ENCODE measurements around the gene NAPG.
"Not testable (repeated sequence)": the region's sequence is repeated elsewhere in the genome, so short reads cannot be mapped to it uniquely, and the experiment has no call there.

NAPG gene

GRCh38 chr18:10565835-10566234 lies 40.0 kb downstream of the NAPG start:
- no peaks in the 10 kb centered on the region for H3K9me3 ChIP-seq
- H3K4me3 ChIP-seq: no peak overlapping the region
- intact Hi-C loops (cut with DNase I; ENCODE audit: low total_unique reads): no loop called here
- no peaks in the 10 kb centered on the region for H3K36me3 ChIP-seq
- H3K27me3 ChIP-seq: no peaks in the 10 kb centered on the region
- TF ChIP-seq CTCF (IDR thresholded peaks at IDR 0.05): no peak
- H3K27ac ChIP-seq: no peak overlapping the region
- H3K4me1 ChIP-seq: peaks cover 0 to 26% (median 11%) of the 10 kb centered on the region in 4 donors
- DNase-seq: no peak

GRCh38 chr18:10566390-10566789 lies 40.6 kb downstream of the NAPG start:
- Histone ChIP-seq H3K36me3 (no peaks in the 10 kb centered on the region), H3K9me3 (no peaks in the 10 kb centered on the region), H3K4me3 (no peak overlapping the region), H3K27ac (no peak overlapping the region), H3K27me3 (no peaks in the 10 kb centered on the region), H3K4me1 (peaks cover 0 to 26% (median 11%) of the 10 kb centered on the region in 4 donors)
- intact Hi-C loops (cut with DNase I; ENCODE audit: low total_unique reads): no loop called here
- no peak for TF ChIP-seq CTCF (IDR thresholded peaks at IDR 0.05)
- no peak for DNase-seq

- H3K27me3 ChIP-seq; H3K4me1 ChIP-seq; H3K9me3 ChIP-seq; H3K4me3 ChIP-seq; DNase-seq; H3K27ac ChIP-seq; intact Hi-C loops (cut with DNase I; ENCODE audit: low total_unique reads); H3K36me3 ChIP-seq: not testable (repeated sequence)
These were observed 44.1 kb downstream of the NAPG start for GRCh38 chr18:10569941-10570340.

- no peak for TF ChIP-seq CTCF (IDR thresholded peaks at IDR 0.05)
- no peaks in the 10 kb centered on the region for H3K9me3 ChIP-seq
- H3K27ac ChIP-seq: no peak overlapping the region
- DNase-seq: no peak
- no peaks in the 10 kb centered on the region for H3K4me1 ChIP-seq
- intact Hi-C loops (cut with DNase I; ENCODE audit: low total_unique reads): no loop called here
- no peak overlapping the region for H3K4me3 ChIP-seq
- H3K27me3 ChIP-seq: no peaks in the 10 kb centered on the region
- H3K36me3 ChIP-seq: no peaks in the 10 kb centered on the region
These were observed 44.8 kb downstream of the NAPG start for GRCh38 chr18:10570622-10571021.

GRCh38 chr18:10571537-10571936 lies 45.7 kb downstream of the NAPG start:
- no peaks in the 10 kb centered on the region for H3K9me3 ChIP-seq
- no peak overlapping the region for H3K4me3 ChIP-seq
- no peak for TF ChIP-seq CTCF (IDR thresholded peaks at IDR 0.05)
- no peaks in the 10 kb centered on the region for H3K4me1 ChIP-seq
- H3K27me3 ChIP-seq: no peaks in the 10 kb centered on the region
- H3K27ac ChIP-seq: no peak overlapping the region
- intact Hi-C loops (cut with DNase I; ENCODE audit: low total_unique reads): no loop called here
- no peaks in the 10 kb centered on the region for H3K36me3 ChIP-seq
- DNase-seq: no peak

- H3K27me3 ChIP-seq; H3K4me3 ChIP-seq; intact Hi-C loops (cut with DNase I; ENCODE audit: low total_unique reads); H3K27ac ChIP-seq; DNase-seq; H3K9me3 ChIP-seq; H3K4me1 ChIP-seq; H3K36me3 ChIP-seq: not testable (repeated sequence)
These were observed 47.4 kb downstream of the NAPG start for GRCh38 chr18:10573261-10573660.

- H3K9me3 ChIP-seq; H3K4me1 ChIP-seq; H3K4me3 ChIP-seq; intact Hi-C loops (cut with DNase I; ENCODE audit: low total_unique reads); H3K27ac ChIP-seq; H3K36me3 ChIP-seq; H3K27me3 ChIP-seq; DNase-seq: not testable (repeated sequence)
These were observed 48.6 kb downstream of the NAPG start for GRCh38 chr18:10574412-10574811.

GRCh38 chr18:10577842-10578572 lies 52.2 kb downstream of the NAPG start:
- intact Hi-C loops (cut with DNase I; ENCODE audit: low total_unique reads); H3K36me3 ChIP-seq; H3K27ac ChIP-seq; H3K4me3 ChIP-seq; H3K9me3 ChIP-seq; H3K27me3 ChIP-seq; H3K4me1 ChIP-seq; DNase-seq: not testable (repeated sequence)

GRCh38 chr18:10578573-10578899 lies 52.7 kb downstream of the NAPG start:
- H3K4me1 ChIP-seq; H3K27ac ChIP-seq; H3K27me3 ChIP-seq; DNase-seq; H3K4me3 ChIP-seq; intact Hi-C loops (cut with DNase I; ENCODE audit: low total_unique reads); H3K9me3 ChIP-seq; H3K36me3 ChIP-seq: not testable (repeated sequence)

Data from tibial artery (tissue), 4 donors.